Measurements from ENCODE around the gene NT5C1A. TPM values are rescaled to one million over a fixed set of nuclear protein-coding genes. Genes with fewer than 3 reads are reported as not detected.

NT5C1A gene
- polyA plus RNA-seq, 1 donor from 2014 or later: not detected

DNA sequence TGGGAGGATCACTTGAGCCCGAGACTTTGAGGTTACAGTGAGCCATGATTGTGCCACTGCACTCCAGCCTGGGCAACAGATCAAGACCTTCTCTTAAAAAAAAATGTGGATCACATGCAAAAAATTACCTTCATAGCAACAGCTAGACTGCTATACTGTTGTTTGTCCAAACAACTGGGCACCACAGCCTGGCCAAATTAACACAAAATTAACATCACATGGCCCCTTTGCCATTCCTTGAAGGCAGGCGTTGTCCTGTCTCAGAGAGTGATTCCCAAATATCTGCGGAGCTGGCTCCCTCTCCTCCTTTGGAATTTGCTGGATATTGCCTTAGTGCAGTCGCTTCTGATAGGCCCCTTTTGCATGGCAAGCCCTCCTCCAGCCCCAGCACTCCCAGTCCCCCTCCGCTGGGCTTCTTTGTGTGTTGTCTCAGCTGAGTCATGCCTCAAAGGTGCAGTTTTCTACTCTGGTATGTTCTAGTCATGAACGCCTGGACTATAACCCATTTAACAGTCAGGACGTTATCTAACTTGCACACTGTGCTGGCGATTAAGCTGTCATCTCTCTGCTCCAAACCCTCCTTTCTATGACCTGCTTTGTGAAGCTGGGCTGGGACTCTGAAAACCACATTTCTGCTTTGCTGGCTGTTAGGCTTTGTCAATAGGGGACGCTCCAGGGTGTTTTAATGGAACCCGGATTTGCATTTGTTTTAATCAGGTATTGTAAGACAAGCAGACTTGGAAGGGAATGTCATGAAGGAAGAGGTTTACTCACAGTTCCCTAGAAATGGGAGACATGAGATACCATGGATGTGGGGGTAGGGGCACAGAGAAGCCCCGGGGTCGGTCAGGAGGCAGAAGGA, 39.4 kb upstream of the NT5C1A start:
- H3K4me2 ChIP-seq (ENCODE audit: low read length): no peak overlapping the region
- H3K79me2 ChIP-seq (replicated peaks; ENCODE audit: insufficient read depth, low read length): no peaks in the 10 kb centered on the region
- H3K9ac ChIP-seq (ENCODE audit: low read length): no peak overlapping the region

DNA sequence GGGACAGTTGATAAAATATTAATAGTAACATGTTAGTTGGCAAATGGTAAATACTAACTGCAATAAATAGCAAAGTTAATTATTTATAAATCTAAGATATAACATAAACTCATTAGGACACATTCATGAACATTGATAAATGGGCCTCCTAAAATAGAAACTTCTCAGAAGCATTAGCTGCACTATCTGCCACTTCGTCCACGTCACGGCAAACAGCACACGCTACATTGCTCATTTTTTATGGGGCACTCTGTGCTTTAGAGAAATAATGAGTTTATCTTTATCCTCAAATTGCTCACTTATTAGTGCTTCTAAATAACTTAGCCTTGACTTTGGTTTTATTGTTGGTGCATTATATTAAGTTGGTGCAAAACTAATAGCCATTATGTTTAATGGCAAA, 35.6 kb upstream of the NT5C1A start:
- H3K9ac ChIP-seq (ENCODE audit: low read length): no peak overlapping the region
- TF ChIP-seq SMC3 (conservative IDR thresholded peaks at IDR 0.05; ENCODE audit: poor library complexity) (no peak), EP300 (conservative IDR thresholded peaks at IDR 0.05; ENCODE audit: poor library complexity, severe bottlenecking) (no peak), MXI1 (conservative IDR thresholded peaks at IDR 0.05; ENCODE audit: poor library complexity, severe bottlenecking) (no peak), RAD21 (conservative IDR thresholded peaks at IDR 0.05) (no peak), TAF1 (IDR thresholded peaks at IDR 0.05; ENCODE audit: low read depth) (no peak), POLR2AphosphoS5 (IDR thresholded peaks at IDR 0.05) (no peak), EZH2 (IDR thresholded peaks at IDR 0.05; ENCODE audit: borderline replicate concordance, insufficient read depth, low read length, poor library complexity, severe bottlenecking) (no peak)
- TF ChIP-seq, protein P1, sequence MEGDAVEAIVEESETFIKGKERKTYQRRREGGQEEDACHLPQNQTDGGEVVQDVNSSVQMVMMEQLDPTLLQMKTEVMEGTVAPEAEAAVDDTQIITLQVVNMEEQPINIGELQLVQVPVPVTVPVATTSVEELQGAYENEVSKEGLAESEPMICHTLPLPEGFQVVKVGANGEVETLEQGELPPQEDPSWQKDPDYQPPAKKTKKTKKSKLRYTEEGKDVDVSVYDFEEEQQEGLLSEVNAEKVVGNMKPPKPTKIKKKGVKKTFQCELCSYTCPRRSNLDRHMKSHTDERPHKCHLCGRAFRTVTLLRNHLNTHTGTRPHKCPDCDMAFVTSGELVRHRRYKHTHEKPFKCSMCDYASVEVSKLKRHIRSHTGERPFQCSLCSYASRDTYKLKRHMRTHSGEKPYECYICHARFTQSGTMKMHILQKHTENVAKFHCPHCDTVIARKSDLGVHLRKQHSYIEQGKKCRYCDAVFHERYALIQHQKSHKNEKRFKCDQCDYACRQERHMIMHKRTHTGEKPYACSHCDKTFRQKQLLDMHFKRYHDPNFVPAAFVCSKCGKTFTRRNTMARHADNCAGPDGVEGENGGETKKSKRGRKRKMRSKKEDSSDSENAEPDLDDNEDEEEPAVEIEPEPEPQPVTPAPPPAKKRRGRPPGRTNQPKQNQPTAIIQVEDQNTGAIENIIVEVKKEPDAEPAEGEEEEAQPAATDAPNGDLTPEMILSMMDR (IDR thresholded peaks at IDR 0.05; ENCODE audit: poor library complexity, severe bottlenecking): no peak
- TF ChIP-seq, protein P2, sequence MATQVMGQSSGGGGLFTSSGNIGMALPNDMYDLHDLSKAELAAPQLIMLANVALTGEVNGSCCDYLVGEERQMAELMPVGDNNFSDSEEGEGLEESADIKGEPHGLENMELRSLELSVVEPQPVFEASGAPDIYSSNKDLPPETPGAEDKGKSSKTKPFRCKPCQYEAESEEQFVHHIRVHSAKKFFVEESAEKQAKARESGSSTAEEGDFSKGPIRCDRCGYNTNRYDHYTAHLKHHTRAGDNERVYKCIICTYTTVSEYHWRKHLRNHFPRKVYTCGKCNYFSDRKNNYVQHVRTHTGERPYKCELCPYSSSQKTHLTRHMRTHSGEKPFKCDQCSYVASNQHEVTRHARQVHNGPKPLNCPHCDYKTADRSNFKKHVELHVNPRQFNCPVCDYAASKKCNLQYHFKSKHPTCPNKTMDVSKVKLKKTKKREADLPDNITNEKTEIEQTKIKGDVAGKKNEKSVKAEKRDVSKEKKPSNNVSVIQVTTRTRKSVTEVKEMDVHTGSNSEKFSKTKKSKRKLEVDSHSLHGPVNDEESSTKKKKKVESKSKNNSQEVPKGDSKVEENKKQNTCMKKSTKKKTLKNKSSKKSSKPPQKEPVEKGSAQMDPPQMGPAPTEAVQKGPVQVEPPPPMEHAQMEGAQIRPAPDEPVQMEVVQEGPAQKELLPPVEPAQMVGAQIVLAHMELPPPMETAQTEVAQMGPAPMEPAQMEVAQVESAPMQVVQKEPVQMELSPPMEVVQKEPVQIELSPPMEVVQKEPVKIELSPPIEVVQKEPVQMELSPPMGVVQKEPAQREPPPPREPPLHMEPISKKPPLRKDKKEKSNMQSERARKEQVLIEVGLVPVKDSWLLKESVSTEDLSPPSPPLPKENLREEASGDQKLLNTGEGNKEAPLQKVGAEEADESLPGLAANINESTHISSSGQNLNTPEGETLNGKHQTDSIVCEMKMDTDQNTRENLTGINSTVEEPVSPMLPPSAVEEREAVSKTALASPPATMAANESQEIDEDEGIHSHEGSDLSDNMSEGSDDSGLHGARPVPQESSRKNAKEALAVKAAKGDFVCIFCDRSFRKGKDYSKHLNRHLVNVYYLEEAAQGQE (IDR thresholded peaks at IDR 0.05; ENCODE audit: borderline replicate concordance): no peak
- H3K4me2 ChIP-seq (ENCODE audit: low read length): no peak overlapping the region
- no peaks in the 10 kb centered on the region for H3K36me3 ChIP-seq (ENCODE audit: insufficient read depth, low read length)
- H3F3A ChIP-seq (ENCODE audit: insufficient read depth, low read length, poor library complexity, severe bottlenecking): no peaks in the 10 kb centered on the region
- no peaks in the 10 kb centered on the region for H3K9me2 ChIP-seq (ENCODE audit: insufficient read depth, low read length)
- H3K4me3 ChIP-seq (ENCODE audit: low read length): no peak overlapping the region
- no peak overlapping the region for H3K27ac ChIP-seq (ENCODE audit: low read length)
- H3K27me3 ChIP-seq (ENCODE audit: insufficient read depth, low read depth, low read length): peaks cover 5% of the 10 kb centered on the region
- H3K9me3 ChIP-seq (ENCODE audit: low read length): no peaks in the 10 kb centered on the region
- H4K20me1 ChIP-seq (ENCODE audit: insufficient read depth): no peaks in the 10 kb centered on the region
- H3K79me2 ChIP-seq (replicated peaks; ENCODE audit: insufficient read depth, low read length): no peaks in the 10 kb centered on the region
- no peak overlapping the region for H2AFZ ChIP-seq (ENCODE audit: low read depth, low read length)

More for the DNA sequence above, 39.4 kb upstream of the NT5C1A start:
- H3K9me2 ChIP-seq (ENCODE audit: insufficient read depth, low read length): no peaks in the 10 kb centered on the region
- H2AFZ ChIP-seq (ENCODE audit: low read depth, low read length): no peak overlapping the region
- no peaks in the 10 kb centered on the region for H4K20me1 ChIP-seq (ENCODE audit: insufficient read depth)
- H3K36me3 ChIP-seq (ENCODE audit: insufficient read depth, low read length): no peaks in the 10 kb centered on the region
- H3F3A ChIP-seq (ENCODE audit: insufficient read depth, low read length, poor library complexity, severe bottlenecking): no peaks in the 10 kb centered on the region
- TF ChIP-seq, protein P2 (IDR thresholded peaks at IDR 0.05; ENCODE audit: borderline replicate concordance): no peak
- TF ChIP-seq MXI1 (conservative IDR thresholded peaks at IDR 0.05; ENCODE audit: poor library complexity, severe bottlenecking) (no peak), TAF1 (IDR thresholded peaks at IDR 0.05; ENCODE audit: low read depth) (no peak), EZH2 (IDR thresholded peaks at IDR 0.05; ENCODE audit: borderline replicate concordance, insufficient read depth, low read length, poor library complexity, severe bottlenecking) (no peak), EP300 (conservative IDR thresholded peaks at IDR 0.05; ENCODE audit: poor library complexity, severe bottlenecking) (no peak)
- TF ChIP-seq, protein P1 (IDR thresholded peaks at IDR 0.05; ENCODE audit: poor library complexity, severe bottlenecking): peak; percentile 41
- H3K27ac ChIP-seq (ENCODE audit: low read length): no peak overlapping the region
- H3K9me3 ChIP-seq (ENCODE audit: low read length): no peaks in the 10 kb centered on the region
- no peak overlapping the region for H3K4me3 ChIP-seq (ENCODE audit: low read length)
- peaks cover 6% of the 10 kb centered on the region for H3K27me3 ChIP-seq (ENCODE audit: insufficient read depth, low read depth, low read length)
